Stimulated activated naive CD4-positive, alpha-beta T cell treated with Interleukin-2 at 50 U/mL for 16 hours (primary cell): ENCODE measurements around the gene TINAG.
"Not testable (repeated sequence)": the region's sequence is repeated elsewhere in the genome, so short reads cannot be mapped to it uniquely, and the experiment has no call there.

ENCODE experiments used
- DNase-seq: peaks from one replicate; lab custom pipeline; 2025; lab: John Stamatoyannopoulos, UW

Gene TINAG

DNA sequence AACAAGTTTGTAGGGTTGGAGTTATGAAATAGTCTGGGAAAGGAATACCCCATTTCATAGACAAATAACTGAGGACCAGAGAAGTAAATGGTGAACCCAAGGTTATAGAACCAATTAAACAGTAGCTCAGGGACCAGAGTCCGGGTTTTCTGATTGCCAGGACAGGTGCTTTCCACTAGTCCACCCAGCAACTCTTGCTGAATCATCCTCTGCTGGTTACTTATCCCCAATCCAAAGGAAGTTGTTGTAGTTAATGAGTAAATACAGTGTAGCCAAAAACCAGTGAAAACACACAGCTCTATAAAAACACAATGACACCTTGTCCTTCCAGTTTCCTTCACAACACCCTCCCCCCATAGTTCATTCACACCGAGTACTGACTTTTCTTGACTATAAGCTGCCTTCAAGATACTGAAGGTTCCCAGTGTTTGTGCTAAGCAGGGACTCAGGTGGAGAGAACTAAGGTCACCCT is 766 bp upstream of the TINAG start:
- no peak for DNase-seq

DNA sequence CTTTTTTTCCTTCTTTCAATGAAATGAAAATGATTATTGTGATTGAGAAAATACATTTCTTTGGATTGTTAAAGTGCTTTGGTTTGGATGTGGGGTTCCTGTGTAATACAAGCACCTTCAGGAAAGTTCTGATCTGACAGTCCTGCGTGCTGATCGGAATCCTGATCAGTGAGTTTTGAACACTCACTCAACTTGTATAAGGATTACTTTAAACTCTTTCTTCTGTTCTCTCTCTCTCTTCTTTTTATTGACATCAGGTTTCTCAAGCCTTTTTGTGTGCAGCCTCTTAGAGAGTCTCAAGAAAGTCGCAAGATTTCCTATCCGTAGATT is 710 bp downstream of the TINAG start:
- no peak for DNase-seq

- DNase-seq: no peak
Measured at GRCh38 chr6:54310377-54311152, 2.3 kb downstream of the TINAG start.

DNA sequence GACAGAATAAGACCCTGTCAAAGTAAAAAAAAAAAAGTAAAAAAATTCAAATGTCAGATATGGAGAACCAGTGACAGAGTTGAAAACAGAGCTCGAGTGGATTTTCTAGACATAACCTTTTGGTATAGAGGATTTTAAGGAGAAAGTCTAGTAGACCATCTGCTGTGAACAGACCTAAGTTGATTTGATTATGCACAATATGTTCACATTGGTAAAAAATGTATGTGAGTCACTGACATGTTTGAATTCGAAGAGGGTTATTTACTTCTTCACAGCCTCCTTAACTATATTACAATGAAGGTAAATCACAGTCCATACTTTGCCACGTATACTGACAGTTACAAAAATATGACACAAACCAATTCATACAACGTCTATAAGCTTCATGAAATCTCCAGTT is 7.4 kb downstream of the TINAG start:
- DNase-seq: no peak

- DNase-seq: no peak
Measured at GRCh38 chr6:54320871-54321270, 12.6 kb downstream of the TINAG start.

- no peak for DNase-seq
Measured at GRCh38 chr6:54327631-54328030, 19.4 kb downstream of the TINAG start.

- DNase-seq: not testable (repeated sequence)
Measured at GRCh38 chr6:54331571-54331970, 23.3 kb downstream of the TINAG start.

GRCh38 chr6:54335871-54336270 is 27.6 kb downstream of the TINAG start:
- DNase-seq: no peak

DNA sequence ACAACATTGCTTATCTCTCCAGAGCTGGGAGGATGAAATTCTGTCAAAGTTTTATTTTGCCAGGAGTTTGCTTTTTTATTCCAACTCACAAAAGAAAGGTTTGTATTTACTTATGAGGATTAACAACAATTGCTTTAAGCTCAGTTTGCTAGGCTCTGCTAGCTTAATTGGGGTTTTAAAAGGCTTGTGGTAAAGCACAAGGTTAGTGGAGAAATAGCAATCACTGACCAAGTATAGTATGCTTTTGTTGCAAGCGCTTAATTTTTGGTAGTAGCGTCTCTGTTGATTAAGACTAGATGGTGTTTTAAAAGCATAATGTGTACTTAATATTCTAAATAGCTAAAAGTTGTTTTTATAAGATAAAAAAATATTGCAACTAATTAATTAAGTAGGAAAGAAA is 45.7 kb downstream of the TINAG start:
- DNase-seq: no peak

GRCh38 chr6:54354608-54355007 is 46.4 kb downstream of the TINAG start:
- no peak for DNase-seq

DNA sequence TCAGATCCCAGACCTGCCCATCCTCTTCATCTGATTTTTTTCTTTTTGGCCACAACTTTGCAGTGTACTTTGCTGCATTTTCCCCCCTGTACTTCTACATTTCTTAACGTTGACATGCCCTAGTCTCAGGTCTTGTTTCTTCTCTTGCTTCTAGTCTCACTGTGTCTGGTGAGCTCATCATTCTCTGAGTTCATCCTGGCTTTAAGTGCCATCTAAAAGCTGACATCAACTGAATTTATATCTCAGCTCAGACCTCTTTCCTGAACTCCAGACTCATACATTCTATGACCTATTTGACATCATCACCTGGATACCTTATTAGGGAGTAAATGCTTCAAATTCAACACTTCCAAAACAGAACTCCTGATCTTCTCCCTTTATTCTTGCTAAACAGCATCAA is 48.9 kb downstream of the TINAG start:
- no peak for DNase-seq

GRCh38 chr6:54361188-54361587 is 52.9 kb downstream of the TINAG start:
- DNase-seq: no peak

DNA sequence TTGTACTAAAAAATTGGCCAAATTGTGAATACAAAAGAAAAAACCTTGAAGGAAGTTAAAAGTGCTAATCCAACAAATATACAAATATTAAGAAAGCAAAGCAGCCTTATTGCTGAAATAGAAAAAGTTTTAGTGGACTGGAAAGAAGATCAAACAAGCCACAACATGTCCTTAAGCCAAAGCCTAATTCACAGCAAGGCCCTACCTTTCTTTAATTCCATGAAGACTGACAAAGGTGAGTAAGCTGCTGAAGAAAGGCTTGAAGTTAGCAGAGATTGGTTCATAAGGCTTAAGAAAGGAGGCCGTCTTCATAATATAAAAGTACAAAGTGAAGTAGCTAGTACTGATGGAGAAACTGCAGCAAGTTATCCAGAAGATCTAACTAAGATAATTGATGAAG is 53.5 kb downstream of the TINAG start:
- DNase-seq: no peak

GRCh38 chr6:54366667-54367327 is 58.6 kb downstream of the TINAG start:
- no peak for DNase-seq

DNA sequence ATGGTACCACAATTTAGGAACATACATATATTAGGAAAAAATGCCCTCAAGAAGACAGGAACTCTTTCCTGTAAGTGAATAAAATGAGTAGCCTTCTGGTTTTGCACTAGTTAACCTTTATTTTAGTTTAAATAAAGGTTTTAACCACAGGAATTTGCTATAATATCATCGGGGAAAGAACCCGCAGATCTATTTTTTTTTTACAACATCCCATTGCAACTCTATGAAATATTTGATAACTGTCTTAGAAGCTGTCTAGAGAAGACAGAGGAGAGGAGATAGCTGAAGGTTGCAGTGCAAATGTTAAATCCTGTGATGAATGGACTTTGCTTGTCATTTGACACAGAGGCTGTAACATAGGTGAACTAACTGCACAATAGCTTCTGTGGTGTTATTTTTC is 69.5 kb downstream of the TINAG start:
- DNase-seq: no peak

GRCh38 chr6:54386295-54386694 is 78.1 kb downstream of the TINAG start:
- DNase-seq: no peak

DNA sequence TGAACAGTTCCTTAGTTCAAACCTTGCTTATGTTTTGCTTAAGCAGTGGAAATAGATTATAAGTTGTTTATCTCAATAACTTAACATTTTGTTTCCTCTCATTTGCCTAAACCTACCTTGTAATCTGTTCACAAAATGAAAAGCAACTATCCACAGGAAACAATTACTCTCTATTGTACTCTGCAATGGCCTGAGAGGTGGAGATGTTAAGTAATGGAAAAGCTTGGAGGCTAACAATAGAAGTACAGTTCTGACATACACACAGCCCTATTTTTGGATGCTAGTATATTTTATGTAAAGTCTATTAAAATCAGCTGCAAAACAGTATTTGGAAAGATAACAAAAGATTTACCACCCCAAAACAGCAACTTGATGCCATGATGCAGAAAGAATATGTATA is 82.1 kb downstream of the TINAG start:
- no peak for DNase-seq

- no peak for DNase-seq
Measured at GRCh38 chr6:54391577-54391976, 83.3 kb downstream of the TINAG start.

DNA sequence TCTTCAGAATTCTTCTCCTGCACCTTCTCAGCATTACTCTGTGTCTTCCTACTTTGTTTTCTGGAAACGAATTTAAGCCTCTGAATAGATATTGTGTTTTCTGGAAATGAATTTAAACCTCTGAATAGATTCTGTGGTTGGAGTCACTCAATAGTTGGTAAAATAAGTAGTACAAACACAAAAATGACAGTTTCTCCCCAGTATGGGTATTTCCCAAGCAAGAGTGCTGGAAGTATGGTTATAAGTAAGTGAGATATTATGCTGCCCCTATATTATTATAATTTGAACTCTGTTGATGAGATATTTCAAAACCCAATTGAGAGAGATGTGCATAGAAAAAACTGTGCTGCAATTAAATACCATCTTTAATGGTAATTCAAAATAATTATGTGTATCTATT is 94.9 kb downstream of the TINAG start:
- DNase-seq: no peak

GRCh38 chr6:54404791-54405190 is 96.5 kb downstream of the TINAG start:
- no peak for DNase-seq

DNA sequence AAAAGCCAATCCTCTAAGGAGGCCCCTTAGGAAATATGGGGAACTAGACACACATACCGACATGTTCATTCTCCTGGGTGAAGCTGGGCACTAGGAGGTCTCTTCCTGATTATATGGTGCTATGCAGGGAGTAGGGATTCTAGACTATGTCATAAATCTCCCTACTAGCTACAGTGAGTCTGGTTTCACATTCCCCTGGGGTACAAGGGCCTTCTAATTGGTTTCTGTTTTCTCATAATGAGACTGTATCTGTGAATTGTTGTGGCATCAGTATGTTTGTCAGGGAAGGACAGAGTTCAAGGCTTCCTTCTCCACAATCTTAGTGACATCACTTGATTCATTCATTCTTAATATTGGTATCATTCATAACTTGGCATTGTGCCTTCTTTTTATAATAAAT is 103.5 kb downstream of the TINAG start:
- no peak for DNase-seq

DNA sequence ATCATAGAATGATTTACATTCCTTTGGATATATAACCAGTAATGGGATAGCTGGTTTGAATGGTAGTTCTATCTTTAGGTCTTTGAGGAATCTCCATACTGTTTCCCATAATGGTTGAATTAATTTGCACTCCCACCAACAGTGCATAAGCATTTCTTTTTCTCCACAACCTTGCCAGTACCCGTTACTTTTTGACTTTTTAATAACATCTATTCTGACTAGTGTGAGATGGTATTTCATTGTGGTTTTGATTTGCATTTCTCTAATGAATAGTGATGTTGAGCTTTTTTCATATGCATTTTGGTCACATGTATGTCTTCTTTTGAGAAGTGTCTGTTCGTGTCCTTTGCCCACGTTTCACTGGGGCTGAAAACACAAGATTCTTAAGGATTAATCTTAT is 107.3 kb downstream of the TINAG start:
- no peak for DNase-seq

DNA sequence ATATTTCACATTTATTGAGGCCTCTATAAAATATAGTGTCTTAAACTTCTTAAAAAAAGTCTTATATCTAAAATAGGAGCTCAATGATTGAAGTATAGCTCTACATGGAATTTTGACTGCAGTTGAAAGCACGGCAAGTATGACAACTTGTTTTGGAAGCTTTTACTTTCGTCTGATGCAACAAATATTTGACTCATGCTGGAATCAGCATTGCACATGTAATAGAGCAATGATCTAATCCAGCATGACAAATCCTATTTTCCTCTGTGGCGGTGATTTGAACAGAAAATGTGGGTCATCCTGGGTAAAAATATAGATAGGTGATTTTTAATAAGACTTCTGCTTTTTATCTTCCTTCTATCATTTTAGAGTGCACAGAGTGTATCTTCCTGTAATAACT is 111.6 kb downstream of the TINAG start:
- no peak for DNase-seq

GRCh38 chr6:54426995-54427394 is 118.8 kb downstream of the TINAG start:
- no peak for DNase-seq
